Measurements from ENCODE around the gene CLEC2D.
"Not testable (repeated sequence)": the region's sequence is repeated elsewhere in the genome, so short reads cannot be mapped to it uniquely, and the experiment has no call there.

The CLEC2D gene

GRCh38 chr12:9701380-9702154 is 32.1 kb downstream of the CLEC2D start:
- peak; percentile 18 for DNase-seq

- DNase-seq = no peak
These were observed 32.7 kb downstream of the CLEC2D start for GRCh38 chr12:9702255-9702654.

GRCh38 chr12:9704561-9704960 is 35.0 kb downstream of the CLEC2D start:
- not testable (repeated sequence) for DNase-seq

GRCh38 chr12:9706086-9706685 is 36.7 kb downstream of the CLEC2D start:
- no peak for DNase-seq

- no peak for DNase-seq
These were observed 37.8 kb downstream of the CLEC2D start for GRCh38 chr12:9707356-9707755.

- DNase-seq = peak; percentile 55
These were observed 38.6 kb downstream of the CLEC2D start for GRCh38 chr12:9707864-9708808.

- DNase-seq = no peak
These were observed 39.3 kb downstream of the CLEC2D start for GRCh38 chr12:9708853-9709252.

- DNase-seq = no peak
These were observed 41.3 kb downstream of the CLEC2D start for GRCh38 chr12:9710584-9711375.

GRCh38 chr12:9711664-9712063 is 42.2 kb downstream of the CLEC2D start:
- DNase-seq = no peak

- not testable (repeated sequence) for DNase-seq
These were observed 43.6 kb downstream of the CLEC2D start for GRCh38 chr12:9713032-9713558.

- DNase-seq = no peak
These were observed 47.8 kb downstream of the CLEC2D start for GRCh38 chr12:9717070-9717925.

GRCh38 chr12:9718968-9719367 is 49.5 kb downstream of the CLEC2D start:
- no peak for DNase-seq

GRCh38 chr12:9719790-9720189 is 50.3 kb downstream of the CLEC2D start:
- no peak for DNase-seq

GRCh38 chr12:9721394-9722092 is 52.0 kb downstream of the CLEC2D start:
- DNase-seq = no peak

- no peak for DNase-seq
These were observed 54.5 kb downstream of the CLEC2D start for GRCh38 chr12:9724023-9724422.

- DNase-seq = no peak
These were observed 55.8 kb downstream of the CLEC2D start for GRCh38 chr12:9725213-9725870.

- DNase-seq = no peak
These were observed 58.3 kb downstream of the CLEC2D start for GRCh38 chr12:9727813-9728212.

GRCh38 chr12:9729082-9729481 is 59.6 kb downstream of the CLEC2D start:
- no peak for DNase-seq

- no peak for DNase-seq
These were observed 60.5 kb downstream of the CLEC2D start for GRCh38 chr12:9730011-9730410.

- DNase-seq = no peak
These were observed 61.1 kb downstream of the CLEC2D start for GRCh38 chr12:9730591-9730990.

All from stimulated activated CD4-positive, alpha-beta T cell treated with anti-CD3 and anti-CD28 coated beads, Interleukin-12 subunit alpha, Interleukin-12 subunit beta, amount 100 ng/mL, for 4 hours (primary cell).